GM12892 (cell line): ENCODE data around the gene MYH10. TPM values are rescaled to one million over a fixed set of nuclear protein-coding genes. Genes with fewer than 3 reads are reported as not detected.

ENCODE experiments used
- DNase-seq: peaks from one replicate; pipeline ENCODE4 v3.0.0; 2011; ENCODE audit not compliant: insufficient read length
- FAIRE-seq: peaks from 2 replicates; lab custom pipeline; 2011; peaks lifted over from hg19 to GRCh38; lab: Jason Lieb, UNC
- POLR2A ChIP-seq: IDR thresholded peaks from 2 replicates; pipeline ENCODE4 v1.6.1; 2011; ENCODE audit warnings: low read depth, low read length, control low read depth
- POLR2AphosphoS5 ChIP-seq: IDR thresholded peaks from 2 replicates; pipeline ENCODE4 v1.6.1; 2011; ENCODE audit warnings: low read depth, low read length, control low read depth
- TAF1 ChIP-seq: IDR thresholded peaks from 2 replicates; pipeline ENCODE4 v1.6.1; 2011; ENCODE audit warnings: low read depth, mild to moderate bottlenecking, control low read depth, low read length, borderline replicate concordance
- polyA plus RNA-seq: library from polyadenylated mRNA; unstranded; fragments of >200 nt; gene quantifications from one replicate; pipeline ENCODE4 v1.2.1, GENCODE V29; 2012; ENCODE audit warnings: missing spikeins, inconsistent platforms; ENCODE audit not compliant: missing spikeins

Gene MYH10
- polyA plus RNA-seq, result 8.1 TPM

DNA sequence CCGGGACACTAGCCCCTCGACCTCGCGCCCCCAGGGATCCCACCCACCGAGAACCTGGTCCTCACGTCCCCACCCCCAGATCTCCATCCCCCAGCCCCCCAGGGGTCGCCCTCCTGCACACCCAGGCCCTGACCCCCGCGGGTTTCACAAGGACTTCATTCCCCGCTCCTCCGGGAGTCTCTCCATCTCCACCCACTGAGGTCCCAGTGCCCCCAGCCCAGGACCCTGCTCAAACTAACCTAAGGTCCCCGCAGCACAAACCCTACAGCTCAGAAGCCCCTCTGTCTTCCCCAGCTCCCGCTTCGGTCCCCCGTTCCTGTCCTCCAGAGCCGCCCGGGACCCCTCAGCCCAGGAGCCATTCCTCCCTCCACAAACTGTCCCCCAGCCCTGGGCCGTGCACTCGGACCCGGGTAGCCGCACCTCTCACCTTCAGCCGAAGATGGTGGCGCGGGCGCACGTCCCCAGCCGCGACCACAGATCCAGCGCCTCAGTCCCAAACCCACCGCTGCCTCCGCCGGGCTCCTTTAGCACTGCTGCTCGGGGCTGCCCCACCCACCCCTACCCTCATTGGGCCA is at the start of gene MYH10:
Gene MYH10 (minus strand): TSS at position 499 of the 575 bp plus-strand sequence. CDS start 7,479 bp downstream, outside the sequence.
- FAIRE-seq (no peak), DNase-seq (peak; percentile 25)
- TF ChIP-seq TAF1 (no peak), POLR2A (no peak)

DNA sequence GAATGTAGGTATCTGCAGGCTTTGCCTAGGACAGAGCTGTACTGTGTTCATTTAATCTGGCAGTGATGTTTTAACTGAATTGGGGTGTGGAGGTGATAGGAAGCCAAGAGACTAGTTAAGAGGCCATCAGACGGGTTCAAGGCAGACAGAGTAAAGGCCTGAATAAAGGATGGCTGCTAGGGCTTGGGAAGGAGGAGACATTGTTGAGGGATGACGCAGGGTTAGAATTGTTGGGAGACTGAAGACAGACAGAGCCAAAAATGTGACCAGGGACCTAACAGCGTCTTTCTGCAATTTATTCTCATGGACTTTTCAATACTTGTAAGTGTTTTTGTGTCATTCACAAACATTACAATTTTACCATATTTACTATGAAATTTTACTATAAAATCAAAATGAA is 48.6 kb upstream of the MYH10 start:
- TF ChIP-seq POLR2A (no peak), POLR2AphosphoS5 (no peak), TAF1 (no peak)
- FAIRE-seq, result no peak
- DNase-seq, result no peak

DNA sequence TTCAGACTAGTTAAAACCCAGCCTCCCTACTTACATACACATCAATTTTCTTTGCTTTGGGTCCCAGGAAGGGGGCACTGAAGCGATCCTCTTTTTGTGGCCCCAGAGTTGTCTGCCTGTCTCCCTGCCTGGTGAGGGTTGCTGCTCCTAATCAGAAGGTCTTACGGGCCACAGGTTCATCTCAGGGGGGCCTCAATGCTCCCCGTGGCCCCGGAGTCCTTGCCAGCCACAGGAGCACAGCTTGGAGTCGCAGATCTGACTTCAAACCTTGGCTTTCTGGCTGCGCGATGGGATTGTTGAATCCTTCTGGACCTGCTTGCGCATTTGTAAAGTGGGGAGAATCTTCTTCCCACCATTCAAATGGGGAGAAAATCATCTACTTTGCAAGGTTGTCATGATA is 44.8 kb upstream of the MYH10 start:
- no peak for TF ChIP-seq POLR2A
- no peak for TF ChIP-seq POLR2AphosphoS5
- no peak for TF ChIP-seq TAF1
- DNase-seq (no peak), FAIRE-seq (no peak)

DNA sequence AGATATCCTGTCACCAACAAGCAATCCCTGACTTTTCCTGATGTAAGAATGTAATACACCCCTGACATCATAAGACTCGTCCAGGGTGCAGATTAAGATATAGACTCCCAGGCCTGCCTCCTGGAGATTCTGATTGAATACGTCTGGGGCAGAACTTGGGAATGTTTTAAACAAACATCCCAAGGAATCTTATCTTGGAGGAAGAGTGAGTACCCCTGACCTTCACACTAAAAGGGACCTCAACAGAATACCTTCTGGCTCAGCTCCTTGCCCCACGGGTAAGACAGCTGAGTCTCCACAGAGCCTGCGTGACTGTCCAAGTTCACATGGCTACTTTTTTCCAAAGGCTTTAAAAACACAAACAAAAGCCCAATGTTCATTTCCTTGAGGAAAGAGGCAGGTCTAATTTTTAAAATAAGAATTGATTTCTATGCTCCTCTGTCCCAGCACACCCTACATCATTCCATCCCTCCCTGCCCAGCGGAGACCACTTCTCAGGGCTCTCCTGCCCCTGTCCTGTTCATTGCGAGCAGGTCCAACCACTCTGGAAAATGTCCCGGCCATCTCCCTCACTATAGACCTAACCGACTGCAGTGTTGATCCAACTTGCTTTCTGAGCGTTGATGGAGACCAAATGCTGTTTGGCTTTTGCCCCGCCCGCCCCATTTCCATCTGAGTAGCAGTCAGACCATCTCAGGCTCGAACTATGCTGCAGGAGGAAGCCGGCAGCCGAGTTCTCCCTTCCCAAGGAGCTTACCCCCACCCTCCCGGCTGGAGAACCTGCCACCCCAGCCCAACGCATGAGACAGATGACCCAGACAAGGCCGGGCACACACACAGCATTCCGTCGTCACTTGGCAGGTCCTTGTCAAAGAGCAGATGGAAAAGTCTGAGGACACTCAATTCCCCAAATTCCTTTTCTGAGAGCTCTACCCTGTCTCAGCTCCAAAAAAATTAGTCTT is 44.1 kb upstream of the MYH10 start:
- no peak for TF ChIP-seq POLR2AphosphoS5
- FAIRE-seq (no peak), DNase-seq (no peak)

DNA sequence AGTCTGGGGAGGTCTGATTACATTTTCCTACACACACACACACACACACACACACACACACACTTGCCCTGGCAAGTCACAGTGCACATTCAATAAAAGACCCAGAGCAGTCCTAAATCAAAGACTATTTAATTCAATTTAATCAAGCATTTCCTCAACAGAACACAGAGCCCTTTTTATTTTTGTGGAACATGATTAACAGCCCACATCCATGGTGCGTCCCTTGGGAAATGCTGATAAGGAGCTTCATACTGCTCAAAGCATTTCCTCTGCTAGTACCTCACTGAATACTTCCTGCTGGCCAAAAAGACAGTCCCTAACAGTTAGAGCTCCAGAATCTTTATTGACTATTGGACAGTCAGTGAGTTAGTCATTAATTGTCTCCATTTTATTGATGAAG is 43.1 kb upstream of the MYH10 start:
- TF ChIP-seq POLR2A, result no peak
- TF ChIP-seq TAF1, result no peak
- no peak for TF ChIP-seq POLR2AphosphoS5
- FAIRE-seq (no peak), DNase-seq (no peak)

DNA sequence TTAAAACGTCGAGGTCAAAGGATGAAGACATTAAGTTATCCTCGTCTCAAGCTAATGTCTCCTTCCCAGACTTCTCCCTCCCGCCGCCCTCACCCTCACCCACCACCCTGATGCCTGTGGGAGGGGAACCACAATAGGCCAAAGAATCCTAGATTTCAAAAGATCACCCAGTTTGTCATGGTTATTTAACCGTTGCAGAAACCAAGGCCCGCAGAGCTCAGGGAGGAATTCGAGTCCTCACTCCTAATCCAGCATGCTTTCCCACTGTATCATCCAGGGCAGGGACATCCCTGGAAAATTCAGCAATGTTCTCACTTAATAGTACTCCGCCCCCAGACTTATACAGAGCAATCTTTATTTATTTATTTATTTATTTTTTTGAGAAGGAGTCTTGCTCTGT is 41.8 kb upstream of the MYH10 start:
- FAIRE-seq (no peak), DNase-seq (no peak)
- TF ChIP-seq POLR2AphosphoS5 (no peak), TAF1 (no peak), POLR2A (no peak)

DNA sequence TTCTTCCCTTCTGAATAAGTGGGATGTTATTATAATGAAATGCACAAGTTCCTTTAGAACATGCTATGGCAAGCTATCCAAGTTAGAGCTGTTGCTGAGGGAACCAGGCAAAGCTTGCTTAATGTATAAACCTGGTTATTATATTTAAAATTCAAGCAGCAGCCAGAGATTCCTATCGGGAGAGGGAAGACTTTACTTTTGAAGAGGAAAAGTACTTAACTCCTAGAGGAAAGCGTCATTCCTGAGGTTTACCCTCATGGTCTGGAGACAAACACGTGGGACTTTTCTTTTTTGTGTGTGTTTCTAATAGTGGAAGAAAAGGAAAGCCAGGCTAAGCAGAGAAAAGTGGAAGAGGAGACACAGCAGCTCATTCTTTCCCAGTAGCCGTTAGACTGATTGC is 39.9 kb upstream of the MYH10 start:
- TF ChIP-seq POLR2A (no peak), POLR2AphosphoS5 (no peak), TAF1 (no peak)
- FAIRE-seq (no peak), DNase-seq (no peak)

DNA sequence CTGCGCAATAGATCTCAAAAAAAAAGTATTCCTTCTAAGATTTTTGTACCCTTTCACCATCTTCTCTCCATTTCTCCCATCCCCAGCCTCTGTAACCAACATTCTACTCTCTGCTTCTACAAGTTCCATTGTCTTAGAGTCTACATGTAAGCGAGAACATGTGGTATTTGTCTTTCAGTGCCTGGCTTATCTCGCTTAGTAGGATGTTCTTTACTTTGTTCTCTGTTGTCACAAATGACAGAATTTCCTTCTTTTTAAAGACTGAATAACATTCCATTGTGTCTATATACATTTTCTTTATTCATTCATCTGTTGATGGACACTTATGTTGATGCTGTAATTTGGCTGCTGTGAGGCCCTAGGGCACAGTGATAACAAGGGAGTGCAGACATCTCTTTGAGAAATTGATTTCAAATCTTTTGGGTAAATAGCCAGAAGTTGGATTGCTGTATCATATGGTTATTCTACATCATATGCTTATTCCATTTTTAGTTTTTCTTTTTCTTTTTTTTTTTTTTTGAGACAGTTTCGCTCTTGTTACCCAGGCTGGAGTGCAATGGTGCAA is 37.7 kb upstream of the MYH10 start:
- TF ChIP-seq POLR2A (no peak), POLR2AphosphoS5 (no peak), TAF1 (no peak)
- FAIRE-seq (no peak), DNase-seq (no peak)

DNA sequence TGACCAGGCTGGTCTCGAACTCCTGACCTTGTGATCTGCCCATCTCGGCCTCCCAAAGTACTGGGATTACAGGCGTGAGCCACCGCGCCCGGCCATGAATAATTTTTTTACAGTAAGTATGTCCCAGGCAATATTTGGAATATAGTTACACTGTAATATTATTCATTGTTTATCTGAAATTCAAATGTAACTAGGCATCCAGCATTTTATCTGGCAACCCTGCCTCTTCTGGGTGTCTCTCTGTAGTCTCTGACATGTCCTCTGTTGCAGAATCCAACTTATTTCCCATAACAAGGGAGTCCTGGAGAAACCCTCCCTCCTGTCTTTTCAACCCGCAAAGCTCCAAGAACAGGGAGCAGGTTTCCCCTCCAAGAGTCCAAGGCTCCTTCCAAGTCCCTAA is 36.9 kb upstream of the MYH10 start:
- no peak for FAIRE-seq
- TF ChIP-seq POLR2AphosphoS5, result no peak
- TF ChIP-seq POLR2A, result no peak
- no peak for TF ChIP-seq TAF1

DNA sequence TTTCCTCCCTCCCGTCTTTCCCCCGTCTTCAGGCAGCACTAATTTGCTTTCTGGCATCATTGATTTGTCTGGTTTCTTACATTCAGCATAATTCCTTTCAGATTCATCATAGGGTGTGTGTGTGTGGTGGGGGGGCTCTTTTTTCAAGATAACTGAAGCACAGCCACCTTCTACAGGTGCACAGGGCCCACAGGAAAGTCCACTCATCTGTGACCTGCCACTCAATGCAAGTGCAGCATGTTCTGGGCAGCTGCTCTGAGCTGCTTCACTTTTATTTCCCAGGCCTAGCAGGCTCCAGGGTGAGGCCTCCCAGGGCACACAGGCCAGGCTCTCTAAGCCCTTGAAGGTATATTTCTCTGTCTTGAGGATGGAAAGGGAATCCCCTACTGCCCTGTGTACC is 35.2 kb upstream of the MYH10 start:
- FAIRE-seq (no peak), DNase-seq (no peak)
- TF ChIP-seq TAF1 (no peak), POLR2AphosphoS5 (no peak), POLR2A (no peak)

More for the DNA sequence above, 36.9 kb upstream of the MYH10 start:
- DNase-seq, result no peak

DNA sequence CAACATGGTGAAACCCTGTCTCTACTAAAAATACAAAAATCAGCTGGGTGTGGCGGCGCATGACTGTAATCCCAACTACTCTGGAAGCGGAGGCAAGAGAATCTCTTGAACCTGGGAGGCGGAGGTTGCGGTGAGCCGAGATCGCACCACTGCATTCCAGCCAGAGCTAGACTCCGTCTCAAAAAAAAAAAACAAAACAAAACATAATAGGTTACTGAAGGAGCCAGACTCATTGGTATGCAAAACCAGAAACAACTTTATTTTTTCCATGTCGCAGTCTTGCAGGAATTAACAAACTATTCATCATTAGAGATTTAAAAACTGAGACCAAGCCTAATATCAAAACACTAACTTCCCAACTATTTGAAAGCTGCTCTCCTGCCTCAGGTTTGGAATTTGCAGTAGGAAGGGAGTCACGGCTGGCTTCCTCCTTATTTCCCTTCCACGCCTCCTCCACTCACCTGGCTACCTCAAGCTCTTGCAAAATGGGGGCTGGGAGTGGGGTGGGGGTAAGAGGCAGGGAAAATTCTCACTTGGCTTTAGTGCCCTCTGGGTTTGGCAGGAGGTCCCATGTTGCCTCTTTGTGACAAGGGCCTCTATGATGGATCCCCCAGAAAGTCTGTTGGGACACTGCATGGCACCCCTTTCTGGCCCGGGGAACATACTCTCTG is 34.1 kb upstream of the MYH10 start:
- DNase-seq (no peak), FAIRE-seq (no peak)
- TF ChIP-seq POLR2A (no peak), POLR2AphosphoS5 (no peak), TAF1 (no peak)
